Tibial nerve (tissue), 3 donors: ENCODE measurements around the gene ZNF25.

Experiments used
- POLR2A ChIP-seq, 2 donors: fragments of 450-650 bp; IDR thresholded peaks; one replicate each; pipeline ENCODE4 v1.6.1; 2017; ENCODE audit warnings: antibody characterized with exemption in 2 of 2, mild to moderate bottlenecking in 2 of 2, moderate library complexity in 2 of 2
- TF ChIP-seq, protein P1 (sequence below), 5 experiments: fragments of 200-600 bp in 3 of 5; fragments of 450-650 bp in 2 of 5; sonication (generic) in 3 of 5; IDR thresholded peaks; one replicate each; pipeline ENCODE4 v1.5.1; 2016 to 2019; ENCODE audit warnings: antibody characterized with exemption in 5 of 5, mild to moderate bottlenecking in 3 of 5, moderate library complexity in 2 of 5

DNA sequence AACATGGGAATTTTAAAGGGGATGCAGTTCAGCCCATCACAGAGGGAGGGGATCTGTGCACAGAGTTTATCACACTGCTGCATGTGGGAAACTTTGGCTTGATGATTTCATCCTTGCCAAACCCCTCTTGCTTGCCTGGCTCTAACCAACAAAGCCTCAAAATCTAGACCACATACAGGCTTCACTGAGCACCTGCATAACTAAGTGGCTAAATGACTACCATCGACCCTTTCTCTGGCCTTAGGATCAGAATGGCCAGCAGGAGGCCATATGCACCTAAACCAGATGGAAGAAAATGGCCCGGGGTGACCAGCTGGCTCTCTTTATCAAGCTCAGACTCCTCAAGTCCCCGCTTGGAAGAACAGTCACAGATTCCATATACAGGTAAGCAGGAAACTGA lies 15.6 kb upstream of the ZNF25 start:
- TF ChIP-seq, protein P1, sequence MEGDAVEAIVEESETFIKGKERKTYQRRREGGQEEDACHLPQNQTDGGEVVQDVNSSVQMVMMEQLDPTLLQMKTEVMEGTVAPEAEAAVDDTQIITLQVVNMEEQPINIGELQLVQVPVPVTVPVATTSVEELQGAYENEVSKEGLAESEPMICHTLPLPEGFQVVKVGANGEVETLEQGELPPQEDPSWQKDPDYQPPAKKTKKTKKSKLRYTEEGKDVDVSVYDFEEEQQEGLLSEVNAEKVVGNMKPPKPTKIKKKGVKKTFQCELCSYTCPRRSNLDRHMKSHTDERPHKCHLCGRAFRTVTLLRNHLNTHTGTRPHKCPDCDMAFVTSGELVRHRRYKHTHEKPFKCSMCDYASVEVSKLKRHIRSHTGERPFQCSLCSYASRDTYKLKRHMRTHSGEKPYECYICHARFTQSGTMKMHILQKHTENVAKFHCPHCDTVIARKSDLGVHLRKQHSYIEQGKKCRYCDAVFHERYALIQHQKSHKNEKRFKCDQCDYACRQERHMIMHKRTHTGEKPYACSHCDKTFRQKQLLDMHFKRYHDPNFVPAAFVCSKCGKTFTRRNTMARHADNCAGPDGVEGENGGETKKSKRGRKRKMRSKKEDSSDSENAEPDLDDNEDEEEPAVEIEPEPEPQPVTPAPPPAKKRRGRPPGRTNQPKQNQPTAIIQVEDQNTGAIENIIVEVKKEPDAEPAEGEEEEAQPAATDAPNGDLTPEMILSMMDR (IDR thresholded peaks at IDR 0.05), result no peak
- no peak for TF ChIP-seq POLR2A (IDR thresholded peaks at IDR 0.05)
